ENCODE measurements around the gene GEN1. TPM values are rescaled to one million over a fixed set of nuclear protein-coding genes. Genes with fewer than 3 reads are reported as not detected.
A peak's percentile ranks its signal among the peaks of the same experiment; 100 is the strongest.

Gene GEN1
- total and polyA plus RNA-seq, 10 of the 15 experiments (the other 5 are each of a cell fraction or from before 2014, with no cell fraction given): 6.0 to 49.6 (median 36.0) TPM

GRCh38 chr2:17805717-17806363 is 51.9 kb downstream of the GEN1 start:
- DNase-seq (ENCODE audit: low read depth, low spot score): no peak
- no peak overlapping the region for H3K4me3 ChIP-seq

More at GRCh38 chr2:17805717-17806363, 51.9 kb downstream of the GEN1 start:
- Histone ChIP-seq H3K36me3 (ENCODE audit: control insufficient read depth in 2 of 2, insufficient read depth in 2 of 2, low read length in 1 of 2) (no peaks in the 10 kb centered on the region), H3K79me2 (ENCODE audit: control insufficient read depth, insufficient read depth, low read length) (no peaks in the 10 kb centered on the region), H3K9me3 (replicated peaks; ENCODE audit: control insufficient read depth, insufficient read depth, low read length) (no peaks in the 10 kb centered on the region), H3K27ac (ENCODE audit: control insufficient read depth, insufficient read depth) (no peak overlapping the region; the same call in 1 of the 2 replicates), H3K4me1 (ENCODE audit: control insufficient read depth, insufficient read depth, low read length) (peaks cover 24% of the 10 kb centered on the region), H4K20me1 (ENCODE audit: control insufficient read depth, insufficient read depth) (no peaks in the 10 kb centered on the region), H3K9ac (ENCODE audit: control insufficient read depth, insufficient read depth, low read length) (no peak overlapping the region), H3K4me2 (ENCODE audit: control insufficient read depth, insufficient read depth) (no peak overlapping the region), H2AFZ (ENCODE audit: control insufficient read depth, low read depth, low read length) (no peak overlapping the region), H3K27me3 (replicated peaks in 1 of 2; ENCODE audit: control insufficient read depth in 2 of 2, insufficient read depth in 2 of 2, low read length in 1 of 2) (no peaks in the 10 kb centered on the region)
- CTCF ChIA-PET: interaction anchor here (0.9 to 7.8 kb wide), 9 partner anchors 8 to 87 kb away, joined by 3 to 77 read pairs (median 7); partner anchors contain the start of genes GEN1, MSGN1 and SMC6
- SMC1A ChIA-PET (ENCODE audit: uncharacterized antibody, unreplicated experiment): interaction anchor here (1.0 to 12.9 kb wide), 8 partner anchors 8 to 89 kb away, joined by 3 to 288 read pairs (median 4); partner anchors contain the start of gene MSGN1
- RAD21 ChIA-PET (ENCODE audit: unreplicated experiment): interaction anchor here (0.7 to 9.9 kb wide), 10 partner anchors 8 to 134 kb away, joined by 3 to 96 read pairs (median 5); partner anchors contain the start of genes GEN1, MSGN1 and SMC6
- TF ChIP-seq CHD2 (IDR thresholded peaks at IDR 0.05; ENCODE audit: borderline replicate concordance, low read depth, low read length) (no peak), NFIC (IDR thresholded peaks at IDR 0.05; ENCODE audit: low read depth, low read length) (no peak), BCL11A (IDR thresholded peaks at IDR 0.05; ENCODE audit: low read depth, low read length) (no peak), MXI1 (IDR thresholded peaks at IDR 0.05; ENCODE audit: low read depth, low read length) (no peak), RELA (IDR thresholded peaks at IDR 0.05; ENCODE audit: borderline replicate concordance, partially characterized antibody) (no peak), MTA3 (IDR thresholded peaks at IDR 0.05; ENCODE audit: borderline replicate concordance, low read length) (no peak), MYB (IDR thresholded peaks at IDR 0.05; ENCODE audit: borderline replicate concordance, low read depth, low read length) (no peak), FOXK2 (IDR thresholded peaks at IDR 0.05) (no peak), NFYA (IDR thresholded peaks at IDR 0.05; ENCODE audit: borderline replicate concordance, low read depth, low read length) (no peak), NR2F1 (conservative IDR thresholded peaks at IDR 0.05) (no peak), PAX5 (IDR thresholded peaks at IDR 0.05; ENCODE audit: borderline replicate concordance, low read depth, low read length) (no peak), BACH1 (IDR thresholded peaks at IDR 0.05; ENCODE audit: borderline replicate concordance) (no peak), WRNIP1 (IDR thresholded peaks at IDR 0.05; ENCODE audit: borderline replicate concordance, low read depth, low read length) (no peak)
- intact Hi-C loops (cut with micrococcal nuclease; ENCODE audit: unreplicated experiment) (no loop called here), in situ Hi-C loops (cut with MboI) (no loop called here)
- 77% methylated on average over 8 of the region's 8 CpGs for WGBS (ENCODE audit: insufficient coverage, insufficient replicate concordance, low lambda C conversion rate, missing lambda C conversion rate)
- FAIRE-seq (no peak), ATAC-seq (peak; percentile 25)
- POLR2A ChIA-PET: interaction anchor here (0.6 to 9.6 kb wide), 6 partner anchors 8 to 1142 kb away, joined by 3 to 108 read pairs (median 6); partner anchors contain the start of gene MSGN1
- no TSS peak for BruUV-seq (replicated peaks)
